B cell (primary cell): ENCODE data around the gene LANCL1. TPM values are rescaled to one million over a fixed set of nuclear protein-coding genes. Genes with fewer than 3 reads are reported as not detected.

ENCODE experiments used
- ATAC-seq: fragments of 200-7000 bp; cut with Tn5 transposase; one replicate; pipeline ENCODE4 v1.10.0; 2021; ENCODE audit warnings: low read depth, mild to moderate bottlenecking, moderate number of reproducible peaks, moderate library complexity
- CTCF ChIA-PET: fragments of 350-600 bp; sonication (Branson Sonifier 250); formaldehyde crosslinking; loops from one replicate; lab custom pipeline; 2021; ENCODE audit warnings: antibody characterized with exemption, inconsistent platforms; lab: Charles Lee
- POLR2A ChIA-PET: fragments of 350-600 bp; sonication (Branson Sonifier 250); formaldehyde crosslinking; loops from one replicate; lab custom pipeline; 2021; ENCODE audit warnings: antibody characterized with exemption; lab: Charles Lee
- DNase-seq: peaks from one replicate; pipeline ENCODE4 v3.0.0; 2013
- H2AFZ ChIP-seq: 2 replicates; pipeline ENCODE4 v1.6.1; 2012; ENCODE audit warnings: mild to moderate bottlenecking, low read depth, low read length; ENCODE audit not compliant: insufficient read depth, poor library complexity, severe bottlenecking
- H3K27ac ChIP-seq, 2 donors: 1 replicate in 1 of 2; 2 replicates in 1 of 2; pipeline ENCODE4 v1.5.1; 2012 to 2013; ENCODE audit warnings: low read length in 2 of 2, mild to moderate bottlenecking in 2 of 2, moderate library complexity in 1 of 2
- H3K27me3 ChIP-seq, 4 experiments: fragments of 200-600 bp in 1 of 4; sonication (generic) in 1 of 4; replicated peaks in 1 of 4; 1 replicate in 2 of 4; 2 replicates in 2 of 4; pipeline versions ENCODE4 v1.6.1 to v1.7.0; 2013 to 2016; ENCODE audit warnings: low read length in 3 of 4, mild to moderate bottlenecking in 2 of 4, mixed read lengths in 1 of 4, moderate library complexity in 1 of 4; ENCODE audit not compliant: insufficient read depth in 4 of 4, control insufficient read depth in 3 of 4; ENCODE audit errors: control extremely low read depth in 1 of 4
- H3K36me3 ChIP-seq, 2 experiments: replicated peaks in 1 of 2; 1 replicate in 1 of 2; 2 replicates in 1 of 2; pipeline versions ENCODE4 v1.6.1 to v1.7.1; 2013; ENCODE audit warnings: low read length in 1 of 2; ENCODE audit not compliant: insufficient read depth in 2 of 2, control insufficient read depth in 1 of 2; ENCODE audit errors: control extremely low read depth in 1 of 2, extremely low read depth in 1 of 2
- H3K4me1 ChIP-seq, 2 donors: fragments of 200-600 bp in 1 of 2; sonication (generic) in 1 of 2; 1 replicate in 1 of 2; 2 replicates in 1 of 2; pipeline versions ENCODE4 v1.5.1 to v1.6.1; 2013 to 2017; ENCODE audit warnings: low read length in 2 of 2; ENCODE audit not compliant: control insufficient read depth in 2 of 2, insufficient read depth in 2 of 2
- H3K4me2 ChIP-seq: replicated peaks from 2 replicates; pipeline ENCODE3; 2012; ENCODE audit warnings: mild to moderate bottlenecking, low read depth, low read length; ENCODE audit not compliant: poor library complexity, severe bottlenecking
- H3K4me3 ChIP-seq, 5 experiments: fragments of 200-600 bp in 1 of 5; sonication (generic) in 1 of 5; 1 replicate in 3 of 5; 2 replicates in 2 of 5; pipeline versions ENCODE4 v1.5.1 to v1.7.0; 2011 to 2016; ENCODE audit warnings: low read length in 4 of 5, mild to moderate bottlenecking in 4 of 5, low read depth in 2 of 5, control low read depth in 1 of 5, moderate library complexity in 1 of 5; ENCODE audit not compliant: insufficient read depth in 1 of 5; ENCODE audit errors: control extremely low read depth in 1 of 5, extremely low read depth in 1 of 5
- H3K79me2 ChIP-seq: fragments of 200-600 bp; sonication (generic); one replicate; pipeline ENCODE4 v1.6.0; 2016; ENCODE audit warnings: low read length; ENCODE audit not compliant: control insufficient read depth, insufficient read depth
- H3K9ac ChIP-seq: fragments of 200-600 bp; sonication (generic); 2 replicates; pipeline ENCODE4 v1.6.1; 2017; ENCODE audit warnings: mild to moderate bottlenecking, low read length, moderate library complexity
- H3K9me3 ChIP-seq, 3 donors: one replicate each; pipeline versions ENCODE4 v1.6.1 to v1.7.1; 2013; ENCODE audit warnings: low read length in 2 of 3; ENCODE audit not compliant: control insufficient read depth in 2 of 3, insufficient read depth in 1 of 3; ENCODE audit errors: control extremely low read depth in 1 of 3
- H4K20me1 ChIP-seq: 2 replicates; pipeline ENCODE4 v1.6.0; 2012; ENCODE audit warnings: mild to moderate bottlenecking, low read length; ENCODE audit not compliant: insufficient read depth, control insufficient read depth, poor library complexity, severe bottlenecking
- H3K27ac Mint-ChIP-seq: one replicate; pipeline ENCODE4 v1.8.0; 2021; ENCODE audit warnings: mixed read lengths
- H3K27me3 Mint-ChIP-seq: one replicate; pipeline ENCODE4 v1.8.0; 2021; ENCODE audit warnings: mixed read lengths
- H3K4me1 Mint-ChIP-seq: one replicate; pipeline ENCODE4 v1.8.0; 2021; ENCODE audit warnings: mixed read lengths
- H3K4me3 Mint-ChIP-seq: one replicate; pipeline ENCODE4 v1.8.0; 2021; ENCODE audit warnings: mixed read lengths
- H3K9me3 Mint-ChIP-seq: one replicate; pipeline ENCODE4 v1.8.0; 2022; ENCODE audit warnings: mixed read lengths; ENCODE audit not compliant: insufficient read depth
- EZH2 ChIP-seq: IDR thresholded peaks from 2 replicates; pipeline ENCODE4 v1.6.1; 2012; ENCODE audit warnings: borderline replicate concordance, low read depth, mild to moderate bottlenecking, moderate library complexity, low read length; ENCODE audit not compliant: insufficient read depth, poor library complexity, severe bottlenecking
- WGBS: methylation state at CpG from one replicate; pipeline ENCODE4 v1.1.5; 2013; ENCODE audit warnings: missing lambda C conversion rate; ENCODE audit not compliant: insufficient coverage; 5-methylcytosine and 5-hydroxymethylcytosine counted together
- intact Hi-C: fragments of 100-400 bp; cut with micrococcal nuclease; formaldehyde crosslinking; loops from one replicate; pipeline ENCODE4 v1.10.0; 2022
- polyA plus RNA-seq: library from polyadenylated mRNA; depleted of rRNA; stranded (reverse); fragments of >200 nt; gene quantifications from 2 replicates; pipeline ENCODE4 v1.2.3, GENCODE V29; 2012
- total RNA-seq, 2 donors: library from RNA; stranded (reverse); fragments of 120-200 nt in 1 of 2; gene quantifications; 1 replicate in 1 of 2; 2 replicates in 1 of 2; pipeline versions ENCODE4 v1.2.3 to v1.2.4, GENCODE V29; 2013 to 2022
- TF ChIP-seq, protein P1 (sequence below): fragments of 200-600 bp; IDR thresholded peaks from one replicate; pipeline ENCODE4 v1.8.0; 2022; ENCODE audit warnings: antibody characterized with exemption, mild to moderate bottlenecking

Gene LANCL1
- total and polyA plus RNA-seq, 2 donors (not counting 1 experiment from before 2014, with no cell fraction given) = 14.8 to 30.0 TPM

DNA sequence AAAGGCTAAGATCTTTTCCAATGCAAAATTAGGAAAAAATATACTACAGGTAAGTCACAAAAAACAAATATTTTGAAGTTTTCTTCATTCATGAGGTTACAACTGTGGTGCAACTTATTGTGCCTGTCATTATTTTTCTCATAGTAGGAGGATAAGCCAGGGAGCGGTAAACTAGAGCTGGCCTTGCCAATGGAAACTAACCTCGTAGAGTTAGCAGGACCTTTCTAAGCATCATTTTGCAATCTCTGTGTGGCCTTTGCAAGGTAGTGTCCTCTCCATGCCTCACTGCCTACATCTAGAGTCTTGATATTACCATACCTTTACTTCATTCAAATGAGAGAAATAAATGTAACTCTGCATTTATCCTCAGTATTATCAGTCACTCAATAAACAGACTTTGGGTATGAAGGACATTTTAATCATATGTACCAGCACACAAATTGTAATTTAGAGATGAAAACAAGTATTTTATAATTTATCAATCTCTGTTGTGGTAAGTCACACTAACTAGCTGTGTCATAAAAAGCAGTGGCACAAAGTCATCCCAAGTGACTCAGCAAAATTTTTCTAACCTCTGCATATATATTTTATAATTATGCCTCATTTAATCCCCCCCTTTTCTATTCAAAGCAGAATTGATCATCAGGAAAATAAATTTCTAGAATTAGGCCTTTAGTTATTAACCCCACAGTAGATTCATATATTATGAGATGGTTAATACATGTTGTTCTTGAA, 47.0 kb downstream of the LANCL1 start:
- H3K27me3 Mint-ChIP-seq = no peaks in the 10 kb centered on the region
- no peak for TF ChIP-seq EZH2
- TF ChIP-seq, protein P1, sequence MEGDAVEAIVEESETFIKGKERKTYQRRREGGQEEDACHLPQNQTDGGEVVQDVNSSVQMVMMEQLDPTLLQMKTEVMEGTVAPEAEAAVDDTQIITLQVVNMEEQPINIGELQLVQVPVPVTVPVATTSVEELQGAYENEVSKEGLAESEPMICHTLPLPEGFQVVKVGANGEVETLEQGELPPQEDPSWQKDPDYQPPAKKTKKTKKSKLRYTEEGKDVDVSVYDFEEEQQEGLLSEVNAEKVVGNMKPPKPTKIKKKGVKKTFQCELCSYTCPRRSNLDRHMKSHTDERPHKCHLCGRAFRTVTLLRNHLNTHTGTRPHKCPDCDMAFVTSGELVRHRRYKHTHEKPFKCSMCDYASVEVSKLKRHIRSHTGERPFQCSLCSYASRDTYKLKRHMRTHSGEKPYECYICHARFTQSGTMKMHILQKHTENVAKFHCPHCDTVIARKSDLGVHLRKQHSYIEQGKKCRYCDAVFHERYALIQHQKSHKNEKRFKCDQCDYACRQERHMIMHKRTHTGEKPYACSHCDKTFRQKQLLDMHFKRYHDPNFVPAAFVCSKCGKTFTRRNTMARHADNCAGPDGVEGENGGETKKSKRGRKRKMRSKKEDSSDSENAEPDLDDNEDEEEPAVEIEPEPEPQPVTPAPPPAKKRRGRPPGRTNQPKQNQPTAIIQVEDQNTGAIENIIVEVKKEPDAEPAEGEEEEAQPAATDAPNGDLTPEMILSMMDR = no peak
- no peak overlapping the region for H3K4me3 Mint-ChIP-seq
- Histone ChIP-seq H3K27ac (no peak overlapping the region), H3K27me3 (no peaks in the 10 kb centered on the region), H4K20me1 (no peaks in the 10 kb centered on the region), H3K4me1 (no peaks in the 10 kb centered on the region), H3K4me2 (no peak overlapping the region), H3K79me2 (no peaks in the 10 kb centered on the region), H3K9ac (no peak overlapping the region), H3K4me3 (no peak overlapping the region), H3K9me3 (peaks cover 2 to 14% (median 4%) of the 10 kb centered on the region in 3 donors), H2AFZ (no peak overlapping the region), H3K36me3 (peaks cover 0 to 40% of the 10 kb centered on the region in 2 experiments)
- H3K9me3 Mint-ChIP-seq = peaks cover 10% of the 10 kb centered on the region
- H3K27ac Mint-ChIP-seq = no peak overlapping the region
- ChIA-PET CTCF (no interaction called here), POLR2A (no interaction called here)
- no peaks in the 10 kb centered on the region for H3K4me1 Mint-ChIP-seq
- no peak for DNase-seq
- no peak for ATAC-seq
- 100% methylated on average over 2 of the region's 2 CpGs for WGBS
- intact Hi-C loops = no loop called here

DNA sequence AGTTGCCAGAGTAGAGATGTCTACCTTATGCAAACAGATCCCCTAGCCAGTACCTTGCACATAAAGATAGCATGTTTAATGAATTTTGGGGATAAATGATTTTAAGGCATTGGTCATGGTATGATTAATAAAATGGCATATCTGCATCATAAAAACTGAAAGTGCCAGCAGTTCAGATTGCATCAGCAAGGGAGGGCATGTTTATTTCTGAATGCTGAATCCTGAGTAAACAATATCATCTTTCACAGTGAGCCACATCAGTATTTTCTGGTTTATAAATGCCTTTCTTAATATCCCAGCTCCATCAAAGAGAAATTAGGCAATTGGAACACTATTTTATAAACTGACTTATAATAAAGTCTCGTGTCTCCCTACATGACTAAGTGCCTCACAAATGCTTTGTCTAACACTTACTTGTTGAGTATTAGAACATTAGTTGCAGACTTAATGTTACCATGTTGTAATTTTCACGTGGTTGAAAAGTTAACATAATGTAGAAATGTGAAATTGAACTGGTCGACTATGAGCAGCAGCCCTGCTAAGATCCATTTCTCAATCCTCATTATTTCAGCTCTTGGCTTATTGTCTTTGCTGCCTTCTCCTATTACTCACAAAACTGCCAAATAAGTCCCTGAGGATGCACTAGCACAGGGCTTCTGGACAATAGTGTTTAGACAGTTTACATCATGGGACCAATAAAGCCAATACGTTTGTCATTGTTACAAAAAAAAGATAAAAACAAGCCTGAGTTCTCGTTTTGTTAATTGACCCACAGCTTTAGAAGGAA, 48.0 kb downstream of the LANCL1 start:
- Mint-ChIP-seq H3K27ac (no peak overlapping the region), H3K4me1 (no peaks in the 10 kb centered on the region), H3K9me3 (peaks cover 13% of the 10 kb centered on the region), H3K4me3 (no peak overlapping the region), H3K27me3 (no peaks in the 10 kb centered on the region)
- ChIA-PET POLR2A (no interaction called here), CTCF (no interaction called here)
- Histone ChIP-seq H4K20me1 (no peaks in the 10 kb centered on the region), H3K36me3 (peaks cover 0 to 32% of the 10 kb centered on the region in 2 experiments), H3K9ac (no peak overlapping the region), H3K79me2 (no peaks in the 10 kb centered on the region), H3K4me2 (no peak overlapping the region), H3K4me1 (no peaks in the 10 kb centered on the region), H3K27me3 (no peaks in the 10 kb centered on the region), H3K9me3 (peaks cover 2 to 18% (median 6%) of the 10 kb centered on the region in 3 donors), H2AFZ (no peak overlapping the region), H3K4me3 (no peak overlapping the region), H3K27ac (no peak overlapping the region)
- DNase-seq (no peak), ATAC-seq (no peak)
- TF ChIP-seq, protein P1 = no peak
- TF ChIP-seq EZH2 = no peak
- intact Hi-C loops = no loop called here
- WGBS = no CpG with 5 or more reads among the region's 5 CpGs
